ENCODE results near the gene ITPRIPL2. TPM values are rescaled to one million over a fixed set of nuclear protein-coding genes. Genes with fewer than 3 reads are reported as not detected.

The ITPRIPL2 gene
- total and polyA plus RNA-seq, 9 donors: 12.9 to 40.6 (median 22.0) TPM

DNA sequence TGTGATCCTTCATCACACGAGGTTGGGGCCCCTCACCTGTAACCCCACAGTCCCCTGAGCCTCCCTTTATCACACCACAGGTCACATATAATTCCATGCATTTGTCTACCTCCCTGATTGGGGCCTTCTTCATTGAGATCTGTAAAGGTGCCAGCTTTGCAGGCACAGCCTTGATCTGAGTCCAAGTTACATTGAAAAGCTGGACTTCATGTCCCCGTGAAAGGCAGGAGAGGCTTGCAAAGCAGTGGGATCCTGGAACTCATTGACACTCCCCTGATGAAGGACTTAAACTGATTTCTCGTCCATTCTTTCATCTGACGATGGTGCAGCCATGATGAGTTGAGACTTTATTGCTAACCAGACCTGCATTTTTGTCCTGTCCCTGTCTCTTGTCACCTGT lies 50.5 kb downstream of the ITPRIPL2 start:
- no peak overlapping the region for H3K27ac ChIP-seq (ENCODE audit: low read length)
- DNase-seq: no peak
- peaks cover 11% of the 10 kb centered on the region for H3K4me1 ChIP-seq (ENCODE audit: control insufficient read depth, insufficient read depth, low read length)
- H3K9me3 ChIP-seq (replicated peaks; ENCODE audit: control insufficient read depth, low read depth, low read length): no peaks in the 10 kb centered on the region
- 63% methylated on average over 4 of the region's 4 CpGs for WGBS (ENCODE audit: insufficient coverage)
- H3K36me3 ChIP-seq (ENCODE audit: control insufficient read depth, insufficient read depth, low read length): no peaks in the 10 kb centered on the region
- no peak overlapping the region for H3K4me3 ChIP-seq (ENCODE audit: low read length)
- H3K27me3 ChIP-seq (ENCODE audit: control insufficient read depth, insufficient read depth, low read length): peaks cover 6% of the 10 kb centered on the region

DNA sequence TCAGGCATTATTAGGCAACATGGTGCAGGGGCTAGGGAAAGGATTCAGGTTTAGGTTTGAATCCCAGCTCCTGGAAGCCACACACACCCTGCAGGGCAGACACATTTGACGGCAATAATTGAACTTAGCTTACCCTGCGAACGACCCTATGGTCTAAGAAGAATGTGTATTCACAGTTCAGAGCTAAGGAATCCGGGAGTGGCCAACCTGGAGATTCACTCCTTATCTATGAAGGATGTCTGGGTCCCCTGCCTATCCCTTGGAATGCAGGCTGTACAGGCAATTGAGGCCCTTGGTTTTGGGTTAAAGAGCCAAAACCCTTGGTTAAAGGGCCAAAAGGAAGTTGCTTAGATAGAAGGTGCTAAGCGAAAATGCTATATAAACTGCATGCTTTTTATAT lies 51.3 kb downstream of the ITPRIPL2 start:
- peaks cover 13% of the 10 kb centered on the region for H3K4me1 ChIP-seq (ENCODE audit: control insufficient read depth, insufficient read depth, low read length)
- no peaks in the 10 kb centered on the region for H3K9me3 ChIP-seq (replicated peaks; ENCODE audit: control insufficient read depth, low read depth, low read length)
- H3K36me3 ChIP-seq (ENCODE audit: control insufficient read depth, insufficient read depth, low read length): no peaks in the 10 kb centered on the region
- DNase-seq: no peak
- peaks cover 10% of the 10 kb centered on the region for H3K27me3 ChIP-seq (ENCODE audit: control insufficient read depth, insufficient read depth, low read length)
- H3K27ac ChIP-seq (ENCODE audit: low read length): no peak overlapping the region
- 57% methylated on average over 3 of the region's 5 CpGs for WGBS (ENCODE audit: insufficient coverage)
- H3K4me3 ChIP-seq (ENCODE audit: low read length): no peak overlapping the region

DNA sequence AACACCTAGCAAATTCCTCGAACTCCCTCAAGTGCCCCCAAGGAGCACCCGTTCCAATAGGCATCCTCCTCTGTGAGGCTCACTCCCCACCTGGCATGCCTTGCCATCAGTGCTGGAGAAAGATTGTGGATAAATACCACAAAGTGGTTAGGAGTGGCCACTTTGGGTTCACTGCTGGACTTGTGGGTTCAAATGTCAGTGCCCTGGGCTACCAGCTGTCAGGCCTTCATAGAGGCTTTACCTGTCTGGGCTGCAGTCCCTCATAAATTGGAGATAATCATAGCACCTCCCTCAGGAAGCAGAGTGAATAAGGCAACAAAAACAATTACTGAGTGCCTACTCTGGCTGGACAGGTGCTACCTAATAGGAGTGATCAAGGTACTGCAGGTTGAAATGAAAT lies 52.7 kb downstream of the ITPRIPL2 start:
- no peak for DNase-seq
- 67% methylated on average over 1 of the region's 2 CpGs for WGBS (ENCODE audit: insufficient coverage)
- no peaks in the 10 kb centered on the region for H3K36me3 ChIP-seq (ENCODE audit: control insufficient read depth, insufficient read depth, low read length)
- H3K4me3 ChIP-seq (ENCODE audit: low read length): no peak overlapping the region
- peaks cover 13% of the 10 kb centered on the region for H3K4me1 ChIP-seq (ENCODE audit: control insufficient read depth, insufficient read depth, low read length)
- H3K27me3 ChIP-seq (ENCODE audit: control insufficient read depth, insufficient read depth, low read length): peaks cover 11% of the 10 kb centered on the region
- H3K27ac ChIP-seq (ENCODE audit: low read length): no peak overlapping the region
- no peaks in the 10 kb centered on the region for H3K9me3 ChIP-seq (replicated peaks; ENCODE audit: control insufficient read depth, low read depth, low read length)

DNA sequence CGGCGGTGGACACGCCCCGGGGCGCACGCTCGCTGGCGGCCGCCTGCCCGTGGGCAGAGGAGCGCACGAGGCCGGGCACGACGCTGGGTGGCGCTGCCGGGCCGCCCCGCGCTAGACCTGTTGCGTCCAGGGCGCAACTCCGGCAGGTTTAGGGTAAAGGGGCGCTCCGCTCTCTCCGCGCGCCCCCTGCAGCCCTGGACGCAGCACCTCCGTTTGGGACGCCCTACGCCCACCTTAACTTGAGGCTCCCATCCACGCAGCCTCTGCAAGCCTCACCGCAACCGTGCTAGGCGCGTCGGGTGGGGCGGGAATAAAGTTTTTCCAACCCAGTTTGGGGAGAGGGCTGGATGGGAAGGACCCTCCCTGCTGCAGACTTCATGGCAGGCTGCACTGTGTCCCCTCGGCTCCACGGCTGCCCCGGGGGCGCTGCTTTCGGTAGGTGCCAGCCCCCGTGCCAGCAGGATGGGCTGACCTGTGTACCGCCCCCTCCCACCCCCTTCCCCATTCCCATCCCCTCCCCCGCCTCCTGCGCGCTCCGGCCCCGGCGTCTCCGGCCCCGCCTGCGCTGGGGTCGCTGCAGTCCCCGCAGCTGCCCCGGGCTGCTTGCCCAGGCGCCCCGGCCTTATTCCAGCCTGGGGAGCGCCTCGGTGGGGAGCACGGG lies 54.1 kb downstream of the ITPRIPL2 start, which contains the start of gene SYT17:
Gene SYT17 (plus strand): TSS at position 531 of the 661 bp plus-strand sequence. CDS start 407 bp downstream, outside the sequence.
- under 1% methylated on average over 44 of the region's 63 CpGs for WGBS (ENCODE audit: insufficient coverage)
- peak within 1 kb of the TSS; percentile 20 for H3K27ac ChIP-seq (ENCODE audit: low read length)
- H3K4me3 ChIP-seq (ENCODE audit: low read length): peak within 1 kb of the TSS; percentile 60
- DNase-seq: peak; percentile 80
- H3K27me3 ChIP-seq (ENCODE audit: control insufficient read depth, insufficient read depth, low read length): peaks cover 11% of the 10 kb centered on the region
- H3K4me1 ChIP-seq (ENCODE audit: control insufficient read depth, insufficient read depth, low read length): peaks cover 13% of the 10 kb centered on the region
- no peaks in the 10 kb centered on the region for H3K9me3 ChIP-seq (replicated peaks; ENCODE audit: control insufficient read depth, low read depth, low read length)
- H3K36me3 ChIP-seq (ENCODE audit: control insufficient read depth, insufficient read depth, low read length): no peaks in the 10 kb centered on the region

DNA sequence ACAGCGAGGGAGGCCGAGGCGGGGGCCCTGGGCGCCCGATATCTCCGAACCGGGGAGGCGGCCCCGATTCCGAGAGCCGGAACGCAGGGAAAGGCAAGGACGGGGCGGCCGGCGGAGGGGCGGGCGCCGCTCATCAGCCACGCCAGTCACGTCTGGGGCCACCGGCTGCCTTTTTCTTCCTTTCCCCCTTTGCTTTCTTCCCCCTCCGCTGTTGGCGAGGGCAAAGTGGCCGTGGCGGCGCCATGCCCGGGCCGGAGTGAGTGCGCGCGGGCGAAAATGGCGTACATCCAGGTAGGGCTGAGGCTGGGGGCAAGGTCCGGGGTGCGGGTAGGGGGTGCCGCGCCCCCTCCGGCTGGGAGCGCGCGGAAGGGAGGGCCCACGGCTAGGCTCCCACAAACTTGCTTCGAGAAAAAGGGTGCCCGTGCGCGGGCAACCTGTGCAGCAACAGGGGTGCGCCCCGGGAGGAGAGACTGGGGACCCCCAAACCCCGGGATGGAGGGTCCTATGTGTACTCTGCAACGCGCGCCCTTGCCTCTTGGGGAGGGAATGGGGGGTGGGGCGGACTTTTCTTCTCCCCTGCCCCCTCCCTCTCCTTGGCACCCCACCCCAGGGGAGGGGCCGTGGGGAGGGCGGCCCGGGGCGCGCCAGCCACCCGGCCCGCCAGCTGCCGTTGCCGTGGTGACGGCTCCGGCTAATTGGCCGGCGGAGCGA lies 54.8 kb downstream of the ITPRIPL2 start:
- Histone ChIP-seq H3K27me3 (ENCODE audit: control insufficient read depth, insufficient read depth, low read length) (peaks cover 11% of the 10 kb centered on the region), H3K27ac (ENCODE audit: low read length) (peak overlapping the region; percentile 20), H3K9me3 (replicated peaks; ENCODE audit: control insufficient read depth, low read depth, low read length) (no peaks in the 10 kb centered on the region), H3K36me3 (ENCODE audit: control insufficient read depth, insufficient read depth, low read length) (no peaks in the 10 kb centered on the region), H3K4me1 (ENCODE audit: control insufficient read depth, insufficient read depth, low read length) (peaks cover 13% of the 10 kb centered on the region), H3K4me3 (ENCODE audit: low read length) (peak overlapping the region; percentile 60)
- DNase-seq: peak; percentile 66
- 0% methylated on average over 16 of the region's 68 CpGs for WGBS (ENCODE audit: insufficient coverage)

DNA sequence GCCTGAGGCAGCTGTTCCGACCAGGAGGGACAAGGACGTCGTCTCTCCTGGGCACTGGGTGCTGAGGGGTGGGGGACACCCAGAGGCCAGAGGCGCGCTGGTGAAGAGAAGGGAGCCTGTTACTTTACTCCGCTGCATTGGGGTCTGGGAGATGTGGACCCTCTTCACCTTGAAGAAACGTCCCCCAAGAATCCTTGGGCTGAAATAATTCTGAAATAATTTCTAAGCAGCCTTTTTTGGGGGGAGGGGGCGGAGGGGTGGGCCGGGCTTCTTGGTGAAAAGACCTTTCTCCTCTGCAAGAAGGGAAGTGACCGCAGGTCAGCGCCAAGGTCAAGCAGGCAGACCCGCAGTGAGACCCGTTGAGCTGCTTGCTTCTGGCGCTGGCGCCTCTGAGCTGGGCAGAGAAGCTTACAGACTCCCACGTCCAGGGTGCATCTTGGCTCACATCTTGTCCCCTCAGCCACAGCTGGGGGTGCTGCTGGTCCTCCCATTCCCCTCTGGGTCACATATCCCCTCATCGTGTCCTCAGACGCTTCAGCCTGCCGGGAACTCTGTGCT lies 55.4 kb downstream of the ITPRIPL2 start:
- Histone ChIP-seq H3K4me3 (ENCODE audit: low read length) (peak overlapping the region; percentile 60), H3K4me1 (ENCODE audit: control insufficient read depth, insufficient read depth, low read length) (peaks cover 13% of the 10 kb centered on the region), H3K27me3 (ENCODE audit: control insufficient read depth, insufficient read depth, low read length) (peaks cover 11% of the 10 kb centered on the region), H3K27ac (ENCODE audit: low read length) (no peak overlapping the region), H3K36me3 (ENCODE audit: control insufficient read depth, insufficient read depth, low read length) (no peaks in the 10 kb centered on the region), H3K9me3 (replicated peaks; ENCODE audit: control insufficient read depth, low read depth, low read length) (no peaks in the 10 kb centered on the region)
- no peak for DNase-seq
- whole genome bisulfite sequencing (ENCODE audit: insufficient coverage): 14% methylated on average over 18 of the region's 19 CpGs

DNA sequence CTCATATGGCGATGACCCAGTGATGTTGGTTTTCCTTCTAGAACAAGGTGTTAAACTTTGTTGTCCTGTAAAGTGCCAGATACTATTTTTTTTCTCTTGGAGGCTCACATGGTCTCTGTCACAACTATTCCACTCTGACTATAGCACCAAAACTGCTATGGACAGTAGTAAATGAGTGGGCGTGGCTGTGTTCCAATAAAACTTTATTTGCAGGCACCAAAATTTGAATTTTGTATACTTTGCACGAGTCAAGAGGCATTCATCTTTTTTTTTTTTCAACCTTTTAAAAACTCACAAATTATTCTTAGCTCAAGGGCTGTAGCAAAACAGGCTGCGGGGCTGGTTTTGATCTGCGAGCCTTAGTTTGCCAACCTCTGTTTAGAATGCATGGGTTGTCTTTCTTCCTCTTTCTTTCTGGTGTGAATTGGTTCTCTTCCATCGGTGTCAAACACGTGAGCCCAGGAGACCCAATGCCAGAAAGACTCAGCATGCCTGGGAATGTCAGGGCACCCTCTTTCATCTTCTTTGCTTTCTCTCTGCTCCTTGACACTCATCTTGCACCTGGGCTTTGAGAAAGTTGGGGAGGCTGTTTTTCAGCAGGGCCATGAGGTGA lies 56.4 kb downstream of the ITPRIPL2 start:
- 100% methylated on average over 1 of the region's 7 CpGs for WGBS (ENCODE audit: insufficient coverage)
- H3K36me3 ChIP-seq (ENCODE audit: control insufficient read depth, insufficient read depth, low read length): no peaks in the 10 kb centered on the region
- H3K9me3 ChIP-seq (replicated peaks; ENCODE audit: control insufficient read depth, low read depth, low read length): no peaks in the 10 kb centered on the region
- H3K27me3 ChIP-seq (ENCODE audit: control insufficient read depth, insufficient read depth, low read length): peaks cover 11% of the 10 kb centered on the region
- DNase-seq: no peak
- H3K27ac ChIP-seq (ENCODE audit: low read length): no peak overlapping the region
- H3K4me3 ChIP-seq (ENCODE audit: low read length): no peak overlapping the region
- H3K4me1 ChIP-seq (ENCODE audit: control insufficient read depth, insufficient read depth, low read length): peaks cover 13% of the 10 kb centered on the region

Other genes with a start within 250 kb of the ITPRIPL2 start
- gene SMG1, start 187.6 kb upstream of the ITPRIPL2 start, total RNA-seq: 42.4 TPM
- 10 to 100 TPM; 24.7 to 49.5 (median 35.4) TPM for gene SMG1, start 187.6 kb upstream of the ITPRIPL2 start, polyA plus RNA-seq (ENCODE audit: insufficient read depth in 1 of 8, insufficient read length in 8 of 8, low replicate concordance in 1 of 8)
- gene TMC7, start 130.0 kb upstream of the ITPRIPL2 start, total RNA-seq: 0.84 TPM
- gene TMC7, start 130.0 kb upstream of the ITPRIPL2 start, polyA plus RNA-seq (ENCODE audit: insufficient read depth in 1 of 8, insufficient read length in 8 of 8, low replicate concordance in 1 of 8): 1 to 10 TPM; 1.3 to 1.8 (median 1.6) TPM
- gene COQ7, start 46.4 kb upstream of the ITPRIPL2 start, total RNA-seq: 30.2 TPM
- gene COQ7, start 46.4 kb upstream of the ITPRIPL2 start, polyA plus RNA-seq (ENCODE audit: insufficient read depth in 1 of 8, insufficient read length in 8 of 8, low replicate concordance in 1 of 8): 10 to 100 TPM; 25.8 to 29.4 (median 27.0) TPM
- gene SYT17, start 54.3 kb downstream of the ITPRIPL2 start, total RNA-seq: 3.1 TPM
- 1 to 10 TPM; 3.7 to 7.1 (median 5.1) TPM for gene SYT17, start 54.3 kb downstream of the ITPRIPL2 start, polyA plus RNA-seq (ENCODE audit: insufficient read depth in 1 of 8, insufficient read length in 8 of 8, low replicate concordance in 1 of 8)
- gene CLEC19A, start 171.8 kb downstream of the ITPRIPL2 start, total RNA-seq: not detected
- under 1 TPM in 5 of 8 donors, not detected in 3; 0.08 to 0.19 (median 0.13) TPM for gene CLEC19A, start 171.8 kb downstream of the ITPRIPL2 start, polyA plus RNA-seq (ENCODE audit: insufficient read depth in 1 of 8, insufficient read length in 8 of 8, low replicate concordance in 1 of 8)